ENCODE results near the gene RC3H1. TPM values are rescaled to one million over a fixed set of nuclear protein-coding genes. Genes with fewer than 3 reads are reported as not detected.

RC3H1 gene, protein sequence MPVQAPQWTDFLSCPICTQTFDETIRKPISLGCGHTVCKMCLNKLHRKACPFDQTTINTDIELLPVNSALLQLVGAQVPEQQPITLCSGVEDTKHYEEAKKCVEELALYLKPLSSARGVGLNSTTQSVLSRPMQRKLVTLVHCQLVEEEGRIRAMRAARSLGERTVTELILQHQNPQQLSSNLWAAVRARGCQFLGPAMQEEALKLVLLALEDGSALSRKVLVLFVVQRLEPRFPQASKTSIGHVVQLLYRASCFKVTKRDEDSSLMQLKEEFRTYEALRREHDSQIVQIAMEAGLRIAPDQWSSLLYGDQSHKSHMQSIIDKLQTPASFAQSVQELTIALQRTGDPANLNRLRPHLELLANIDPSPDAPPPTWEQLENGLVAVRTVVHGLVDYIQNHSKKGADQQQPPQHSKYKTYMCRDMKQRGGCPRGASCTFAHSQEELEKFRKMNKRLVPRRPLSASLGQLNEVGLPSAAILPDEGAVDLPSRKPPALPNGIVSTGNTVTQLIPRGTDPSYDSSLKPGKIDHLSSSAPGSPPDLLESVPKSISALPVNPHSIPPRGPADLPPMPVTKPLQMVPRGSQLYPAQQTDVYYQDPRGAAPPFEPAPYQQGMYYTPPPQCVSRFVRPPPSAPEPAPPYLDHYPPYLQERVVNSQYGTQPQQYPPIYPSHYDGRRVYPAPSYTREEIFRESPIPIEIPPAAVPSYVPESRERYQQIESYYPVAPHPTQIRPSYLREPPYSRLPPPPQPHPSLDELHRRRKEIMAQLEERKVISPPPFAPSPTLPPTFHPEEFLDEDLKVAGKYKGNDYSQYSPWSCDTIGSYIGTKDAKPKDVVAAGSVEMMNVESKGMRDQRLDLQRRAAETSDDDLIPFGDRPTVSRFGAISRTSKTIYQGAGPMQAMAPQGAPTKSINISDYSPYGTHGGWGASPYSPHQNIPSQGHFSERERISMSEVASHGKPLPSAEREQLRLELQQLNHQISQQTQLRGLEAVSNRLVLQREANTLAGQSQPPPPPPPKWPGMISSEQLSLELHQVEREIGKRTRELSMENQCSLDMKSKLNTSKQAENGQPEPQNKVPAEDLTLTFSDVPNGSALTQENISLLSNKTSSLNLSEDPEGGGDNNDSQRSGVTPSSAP
- total RNA-seq = 10 to 100 TPM; 37.3 to 49.8 (median 40.4) TPM

DNA sequence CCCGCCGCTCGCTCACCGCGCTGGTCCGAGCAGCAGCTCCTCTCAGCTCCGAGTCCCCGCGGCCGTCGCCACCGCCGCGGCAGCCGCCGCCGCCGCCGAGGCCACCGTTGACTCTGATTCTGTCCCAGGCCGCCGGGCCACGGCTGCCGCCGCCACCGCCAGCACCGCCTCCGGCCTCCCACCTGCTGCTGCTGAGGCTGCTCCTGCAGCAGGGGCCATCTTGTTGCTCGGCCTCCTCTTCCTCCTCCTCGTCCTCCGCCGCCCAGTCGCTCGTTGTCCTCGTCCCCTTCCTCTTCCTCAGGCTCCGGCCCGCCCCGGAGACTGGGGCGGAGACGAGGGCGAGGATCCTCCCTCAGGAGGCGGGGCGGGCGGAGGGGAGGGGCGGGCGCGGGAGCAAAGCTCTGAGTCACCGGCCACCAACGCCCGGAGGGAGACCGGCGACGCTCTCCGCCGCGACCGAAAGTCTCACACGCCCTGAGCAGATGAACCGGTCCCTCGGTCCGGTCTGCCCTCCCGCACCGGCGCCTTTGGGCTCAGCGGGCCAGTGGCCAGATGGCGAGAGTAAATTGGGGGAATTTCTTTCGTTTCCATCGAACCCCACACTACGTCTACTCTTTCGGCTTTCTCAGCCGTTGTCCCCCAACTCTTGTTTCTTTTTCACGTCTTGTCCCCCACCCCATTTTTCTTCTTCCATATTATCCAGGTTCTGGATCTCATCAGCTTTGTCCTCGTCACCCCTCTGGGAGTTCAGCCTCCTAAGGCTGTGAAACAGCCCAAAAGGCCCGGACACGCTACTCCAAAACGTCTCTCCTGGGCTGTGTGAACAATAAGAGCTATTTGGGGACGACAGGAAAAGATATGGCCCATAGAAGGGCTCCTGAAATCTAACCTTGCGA lies at the start of gene RC3H1:
RC3H1 (minus strand) TSS at position 278 of the 896 bp plus-strand sequence. CDS start 29,372 bp downstream, outside the sequence.
- H3K4me1 ChIP-seq = peaks cover 5 to 53% (median 28%) of the 10 kb centered on the region in 3 donors

DNA sequence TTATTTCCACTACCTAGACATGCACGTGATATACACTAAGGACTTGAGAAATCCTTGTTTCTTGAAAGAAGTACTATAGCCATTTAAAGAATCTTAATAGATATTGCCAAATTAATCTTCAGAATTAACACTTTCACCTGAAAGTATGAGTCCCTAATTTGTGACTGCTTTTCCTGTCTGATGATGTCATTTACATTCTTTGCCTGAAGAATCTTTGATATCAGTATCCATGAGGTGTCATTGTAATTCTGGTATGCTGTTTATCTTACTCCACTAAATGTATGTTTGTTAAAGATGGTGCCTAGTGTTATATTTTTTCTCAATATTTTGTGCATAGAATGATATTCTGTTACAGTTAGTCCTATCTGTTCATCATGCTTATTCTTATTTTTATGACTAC lies 48.5 kb upstream of the RC3H1 start:
- H3K27me3 ChIP-seq = no peaks in the 10 kb centered on the region
- no peak overlapping the region for H3K4me3 ChIP-seq
- no peak for ATAC-seq
- no peaks in the 10 kb centered on the region for H3K9me3 ChIP-seq
- 100% methylated on average over 1 of the region's 1 CpG for whole genome bisulfite sequencing, 2 donors (ENCODE audit: low coverage in 1 of 2)
- TF ChIP-seq EP300 (IDR thresholded peaks at IDR 0.05) (no peak), POLR2AphosphoS5 (IDR thresholded peaks at IDR 0.05) (no peak)
- H3K4me1 ChIP-seq = peaks cover 0 to 12% (median 0%) of the 10 kb centered on the region in 3 donors
- no peaks in the 10 kb centered on the region for H3K36me3 ChIP-seq
- H3K27ac ChIP-seq = no peak overlapping the region

More for the DNA sequence above, at the start of gene RC3H1:
- Histone ChIP-seq H3K4me3 (peak within 1 kb of the TSS; percentile 79 to 86), H3K9me3 (no peaks in the 10 kb centered on the region), H3K27me3 (no peaks in the 10 kb centered on the region), H3K36me3 (no peaks in the 10 kb centered on the region), H3K27ac (peak within 1 kb of the TSS; percentile 91 to 99 (median 96))
- no peak for TF ChIP-seq EP300 (IDR thresholded peaks at IDR 0.05)
- TF ChIP-seq POLR2A (IDR thresholded peaks at IDR 0.05) = peak; percentile 89 to 93
- TF ChIP-seq, protein P1, sequence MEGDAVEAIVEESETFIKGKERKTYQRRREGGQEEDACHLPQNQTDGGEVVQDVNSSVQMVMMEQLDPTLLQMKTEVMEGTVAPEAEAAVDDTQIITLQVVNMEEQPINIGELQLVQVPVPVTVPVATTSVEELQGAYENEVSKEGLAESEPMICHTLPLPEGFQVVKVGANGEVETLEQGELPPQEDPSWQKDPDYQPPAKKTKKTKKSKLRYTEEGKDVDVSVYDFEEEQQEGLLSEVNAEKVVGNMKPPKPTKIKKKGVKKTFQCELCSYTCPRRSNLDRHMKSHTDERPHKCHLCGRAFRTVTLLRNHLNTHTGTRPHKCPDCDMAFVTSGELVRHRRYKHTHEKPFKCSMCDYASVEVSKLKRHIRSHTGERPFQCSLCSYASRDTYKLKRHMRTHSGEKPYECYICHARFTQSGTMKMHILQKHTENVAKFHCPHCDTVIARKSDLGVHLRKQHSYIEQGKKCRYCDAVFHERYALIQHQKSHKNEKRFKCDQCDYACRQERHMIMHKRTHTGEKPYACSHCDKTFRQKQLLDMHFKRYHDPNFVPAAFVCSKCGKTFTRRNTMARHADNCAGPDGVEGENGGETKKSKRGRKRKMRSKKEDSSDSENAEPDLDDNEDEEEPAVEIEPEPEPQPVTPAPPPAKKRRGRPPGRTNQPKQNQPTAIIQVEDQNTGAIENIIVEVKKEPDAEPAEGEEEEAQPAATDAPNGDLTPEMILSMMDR (IDR thresholded peaks at IDR 0.05) = peak in 2 of 4 experiments; percentile 4 to 6
- TF ChIP-seq POLR2AphosphoS5 (IDR thresholded peaks at IDR 0.05) = peak; percentile 95
- 1% methylated on average over 14 to 41 of the region's 78 CpGs for WGBS, 2 donors (ENCODE audit: low coverage in 1 of 2)
- peak; percentile 97 for ATAC-seq

DNA sequence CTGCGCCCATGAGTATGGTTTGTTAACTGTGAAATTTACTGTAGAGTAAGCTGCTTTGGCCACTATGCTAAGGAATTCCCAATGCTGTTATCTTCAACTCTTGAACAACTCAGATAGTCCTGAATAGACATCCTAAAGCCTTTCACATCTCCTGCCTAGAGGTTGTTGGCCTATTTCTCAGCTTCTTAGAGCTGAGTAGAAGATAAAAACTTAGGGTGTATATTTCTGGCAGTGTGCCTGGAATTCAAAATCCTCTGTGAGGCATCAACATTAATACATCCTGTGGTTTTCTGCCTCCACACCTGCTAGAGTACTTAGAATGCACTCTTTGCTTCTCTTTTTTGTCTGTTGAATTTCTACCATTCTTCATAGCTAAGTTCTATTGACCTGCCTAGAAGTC lies 45.8 kb upstream of the RC3H1 start:
- Histone ChIP-seq H3K27me3 (no peaks in the 10 kb centered on the region), H3K27ac (no peak overlapping the region), H3K4me1 (no peaks in the 10 kb centered on the region), H3K36me3 (no peaks in the 10 kb centered on the region), H3K9me3 (no peaks in the 10 kb centered on the region), H3K4me3 (no peak overlapping the region)
- no peak for ATAC-seq
- 86 to 91% methylated on average over 1 of the region's 1 CpG for WGBS, 2 donors (ENCODE audit: low coverage in 1 of 2)
- no peak for TF ChIP-seq POLR2AphosphoS5 (IDR thresholded peaks at IDR 0.05)
- TF ChIP-seq POLR2A (IDR thresholded peaks at IDR 0.05) = no peak
- TF ChIP-seq, protein P1 (IDR thresholded peaks at IDR 0.05) = no peak
- no peak for TF ChIP-seq EP300 (IDR thresholded peaks at IDR 0.05)

DNA sequence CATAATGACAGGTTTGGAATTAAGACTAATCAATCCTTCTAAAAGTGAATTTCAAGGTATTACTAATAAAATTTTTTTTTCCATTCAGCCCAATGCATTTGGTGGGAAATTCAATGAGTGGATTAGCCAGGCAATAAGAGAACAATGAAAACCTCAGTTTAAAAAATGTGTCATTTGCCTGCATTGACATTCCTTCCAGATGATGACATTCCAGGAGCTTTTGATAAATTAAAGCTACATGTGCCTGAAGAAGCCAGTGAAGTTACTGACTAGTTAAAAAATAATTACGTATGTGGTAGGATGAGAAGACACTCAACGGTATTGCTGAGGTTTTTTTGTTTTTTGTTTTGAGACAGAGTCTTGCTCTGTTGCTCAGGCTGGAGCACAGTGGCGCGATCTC lies 37.9 kb upstream of the RC3H1 start:
- H3K27me3 ChIP-seq = no peaks in the 10 kb centered on the region
- H3K9me3 ChIP-seq = no peaks in the 10 kb centered on the region
- H3K4me1 ChIP-seq = no peaks in the 10 kb centered on the region
- ATAC-seq = no peak
- WGBS, 2 donors (ENCODE audit: low coverage in 1 of 2) = 84 to 87% methylated on average over 3 to 4 of the region's 4 CpGs
- no peak overlapping the region for H3K4me3 ChIP-seq
- H3K27ac ChIP-seq = no peak overlapping the region
- TF ChIP-seq, protein P1 (IDR thresholded peaks at IDR 0.05) = no peak
- no peak for TF ChIP-seq POLR2A (IDR thresholded peaks at IDR 0.05)
- no peak for TF ChIP-seq POLR2AphosphoS5 (IDR thresholded peaks at IDR 0.05)
- no peak for TF ChIP-seq EP300 (IDR thresholded peaks at IDR 0.05)
- no peaks in the 10 kb centered on the region for H3K36me3 ChIP-seq

Measured in gastroesophageal sphincter (tissue), 4 donors.